GM12873 (cell line): ENCODE data around the gene RELL1.

ENCODE experiments used
- TF ChIP-seq, protein P1 (sequence below): IDR thresholded peaks from 2 replicates; pipeline ENCODE4 v1.5.1; 2012; ENCODE audit warnings: low read depth, mild to moderate bottlenecking, moderate library complexity, low read length, control low read depth; ENCODE audit not compliant: insufficient read depth; ENCODE audit errors: missing control alignments

The RELL1 gene, protein sequence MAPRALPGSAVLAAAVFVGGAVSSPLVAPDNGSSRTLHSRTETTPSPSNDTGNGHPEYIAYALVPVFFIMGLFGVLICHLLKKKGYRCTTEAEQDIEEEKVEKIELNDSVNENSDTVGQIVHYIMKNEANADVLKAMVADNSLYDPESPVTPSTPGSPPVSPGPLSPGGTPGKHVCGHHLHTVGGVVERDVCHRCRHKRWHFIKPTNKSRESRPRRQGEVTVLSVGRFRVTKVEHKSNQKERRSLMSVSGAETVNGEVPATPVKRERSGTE

DNA sequence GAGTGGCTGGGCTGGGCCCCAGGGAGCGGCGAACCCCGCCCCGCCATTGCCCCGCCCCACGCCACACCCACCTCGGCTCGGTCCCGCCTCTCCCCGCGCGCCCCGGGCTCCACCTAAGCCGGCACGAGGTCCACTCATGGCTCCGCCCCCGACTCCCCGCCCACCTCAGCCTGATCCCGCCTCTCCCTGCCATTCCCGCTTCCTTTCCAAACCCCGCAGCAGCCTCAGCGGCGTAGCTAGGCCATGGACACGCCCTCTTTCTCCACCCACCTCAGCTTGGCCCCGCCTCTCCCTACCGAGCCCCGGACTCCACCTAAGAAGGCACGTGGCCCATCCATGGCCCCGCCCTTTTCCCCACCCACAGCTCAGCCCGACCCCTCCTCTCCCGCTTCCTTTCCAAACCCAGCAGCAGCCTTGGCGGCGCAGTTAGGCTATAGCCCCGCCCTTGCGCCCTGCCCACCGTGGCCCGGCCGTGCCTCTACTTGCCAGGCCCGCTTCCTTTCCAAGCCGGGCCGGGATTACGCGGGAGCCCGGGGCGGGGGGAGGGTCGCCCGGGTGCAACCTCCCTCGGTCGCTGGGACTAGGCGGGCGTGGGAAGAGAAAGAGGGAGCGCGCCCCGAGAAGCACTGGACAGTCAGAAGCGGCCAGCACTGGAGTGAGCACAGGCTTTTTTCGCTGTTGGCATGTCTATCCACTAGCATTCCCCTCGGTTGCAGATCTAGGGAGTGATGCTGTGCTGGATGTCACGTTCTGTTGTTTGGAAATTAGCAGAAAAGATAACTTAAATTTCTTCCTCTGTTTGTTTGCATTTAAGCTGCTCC, at the start of gene RELL1:
TSS of gene RELL1 (minus strand) at position 4 of the 821 bp plus-strand sequence. CDS start 89 bp downstream, outside the sequence.
- TF ChIP-seq, protein P1, sequence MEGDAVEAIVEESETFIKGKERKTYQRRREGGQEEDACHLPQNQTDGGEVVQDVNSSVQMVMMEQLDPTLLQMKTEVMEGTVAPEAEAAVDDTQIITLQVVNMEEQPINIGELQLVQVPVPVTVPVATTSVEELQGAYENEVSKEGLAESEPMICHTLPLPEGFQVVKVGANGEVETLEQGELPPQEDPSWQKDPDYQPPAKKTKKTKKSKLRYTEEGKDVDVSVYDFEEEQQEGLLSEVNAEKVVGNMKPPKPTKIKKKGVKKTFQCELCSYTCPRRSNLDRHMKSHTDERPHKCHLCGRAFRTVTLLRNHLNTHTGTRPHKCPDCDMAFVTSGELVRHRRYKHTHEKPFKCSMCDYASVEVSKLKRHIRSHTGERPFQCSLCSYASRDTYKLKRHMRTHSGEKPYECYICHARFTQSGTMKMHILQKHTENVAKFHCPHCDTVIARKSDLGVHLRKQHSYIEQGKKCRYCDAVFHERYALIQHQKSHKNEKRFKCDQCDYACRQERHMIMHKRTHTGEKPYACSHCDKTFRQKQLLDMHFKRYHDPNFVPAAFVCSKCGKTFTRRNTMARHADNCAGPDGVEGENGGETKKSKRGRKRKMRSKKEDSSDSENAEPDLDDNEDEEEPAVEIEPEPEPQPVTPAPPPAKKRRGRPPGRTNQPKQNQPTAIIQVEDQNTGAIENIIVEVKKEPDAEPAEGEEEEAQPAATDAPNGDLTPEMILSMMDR = no peak

DNA sequence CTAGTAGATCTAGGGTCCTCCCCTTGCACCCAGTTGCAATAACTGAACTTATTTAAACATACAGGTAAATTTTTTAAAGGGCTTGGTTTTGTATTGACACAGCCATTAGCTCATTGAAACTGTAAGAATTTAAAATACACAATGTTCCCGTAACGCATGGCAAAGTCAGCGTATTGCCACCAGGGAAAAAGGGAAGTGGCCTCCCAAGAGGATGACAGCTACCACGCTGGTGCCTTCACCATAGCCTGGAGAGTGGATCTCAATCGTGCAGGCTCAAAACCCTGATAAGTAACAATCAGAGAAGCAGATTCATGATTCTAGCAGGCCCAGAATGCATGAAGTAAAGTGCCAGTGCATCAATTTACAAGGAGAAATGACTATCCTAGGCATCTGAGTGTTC, 49.4 kb upstream of the RELL1 start:
- TF ChIP-seq, protein P1 = no peak

DNA sequence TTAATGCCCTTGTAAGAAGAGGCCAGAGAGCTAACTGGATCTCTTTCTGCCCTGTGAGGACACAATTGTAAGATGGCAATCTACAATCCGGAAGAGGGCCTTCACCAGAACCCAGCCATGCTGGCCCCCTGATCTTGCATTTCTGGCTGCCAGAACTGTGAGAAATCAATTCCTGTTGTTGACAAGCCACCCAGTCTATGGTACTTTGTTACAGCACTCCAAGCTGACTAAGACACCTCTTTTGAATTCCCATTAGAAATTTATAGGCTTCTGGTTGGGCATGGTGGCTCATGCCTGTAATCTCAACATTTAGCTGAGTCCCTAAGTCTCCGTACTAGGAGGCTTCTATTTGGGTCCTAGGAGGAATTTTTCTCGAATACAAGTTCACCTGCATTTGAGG, 48.8 kb upstream of the RELL1 start:
- TF ChIP-seq, protein P1 = no peak

DNA sequence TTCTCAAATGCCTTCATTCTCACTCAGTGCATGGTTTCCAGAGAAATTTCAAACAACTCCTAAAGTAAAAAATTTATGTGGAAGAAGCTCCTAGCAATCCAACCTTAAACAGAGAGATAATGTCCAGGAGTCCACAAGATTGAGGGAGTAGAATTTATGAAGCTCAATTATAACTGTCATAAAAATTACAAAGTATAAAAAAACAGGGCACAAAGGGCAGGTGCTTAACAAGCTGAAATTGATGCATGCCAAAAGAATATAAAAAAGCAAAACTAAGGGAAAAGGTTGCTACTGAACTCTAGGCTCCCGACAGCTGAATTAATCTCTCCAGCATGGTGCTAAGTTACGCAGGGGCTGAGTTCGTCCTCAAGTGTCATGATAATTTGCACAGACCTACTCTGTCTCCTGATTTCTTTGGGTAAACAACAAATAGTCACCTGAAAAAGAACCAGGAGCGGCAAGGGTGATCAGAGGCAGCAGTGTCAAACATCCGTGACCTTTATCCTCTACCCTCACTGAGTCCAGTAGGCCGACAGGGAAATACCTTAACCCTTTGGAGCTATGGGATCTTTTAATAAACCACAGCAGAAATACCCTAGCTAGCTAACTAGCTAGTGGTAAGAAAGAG, 47.2 kb upstream of the RELL1 start:
- TF ChIP-seq, protein P1 = no peak

DNA sequence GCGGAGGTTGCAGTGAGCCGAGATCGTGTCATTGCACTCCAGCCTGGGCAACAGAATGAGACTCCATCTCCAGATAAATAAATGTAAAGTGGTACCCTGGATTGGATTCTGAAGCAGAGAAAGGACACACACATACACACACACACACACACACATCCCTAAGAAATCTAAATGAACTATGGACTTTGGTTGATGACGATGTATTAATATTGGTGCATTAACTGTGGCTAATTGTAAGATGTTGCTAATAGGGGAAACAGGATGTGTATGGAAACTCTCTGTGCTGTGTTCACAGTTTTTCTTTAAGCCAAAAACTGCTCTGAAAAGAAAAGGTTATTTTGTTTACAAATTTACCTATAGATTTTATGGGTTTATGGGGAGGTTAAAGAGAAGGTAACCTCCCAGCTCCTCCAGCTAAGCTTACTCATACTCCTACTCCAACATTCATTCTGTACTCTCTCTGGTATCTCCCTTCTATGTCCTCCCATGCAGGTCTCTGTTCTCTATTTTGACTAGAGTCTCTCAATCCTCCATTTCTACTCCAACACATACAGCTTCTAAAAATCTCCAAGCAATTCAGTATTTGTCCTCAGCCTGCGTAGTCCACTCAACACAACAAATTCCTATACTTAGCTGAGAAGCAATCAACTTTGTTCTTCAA, 46.5 kb upstream of the RELL1 start:
- TF ChIP-seq, protein P1 = no peak

DNA sequence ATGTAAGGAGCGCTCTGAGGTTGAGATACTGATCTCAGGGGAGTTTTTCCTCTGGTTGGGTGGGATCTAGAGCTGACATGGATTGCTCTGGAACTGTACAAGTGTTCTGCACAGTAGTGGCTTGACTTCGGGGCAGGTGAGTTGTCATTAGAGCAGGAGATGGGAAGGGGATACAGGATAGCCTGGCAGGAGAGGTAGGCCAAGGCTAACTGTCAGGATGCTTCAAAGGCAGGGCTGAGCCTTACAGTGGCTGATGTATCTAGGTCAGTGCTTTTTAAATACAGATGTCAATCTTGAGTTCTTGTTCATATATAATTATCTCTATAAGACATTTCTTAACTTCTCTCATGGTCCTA, 43.5 kb upstream of the RELL1 start:
- TF ChIP-seq, protein P1 = no peak

DNA sequence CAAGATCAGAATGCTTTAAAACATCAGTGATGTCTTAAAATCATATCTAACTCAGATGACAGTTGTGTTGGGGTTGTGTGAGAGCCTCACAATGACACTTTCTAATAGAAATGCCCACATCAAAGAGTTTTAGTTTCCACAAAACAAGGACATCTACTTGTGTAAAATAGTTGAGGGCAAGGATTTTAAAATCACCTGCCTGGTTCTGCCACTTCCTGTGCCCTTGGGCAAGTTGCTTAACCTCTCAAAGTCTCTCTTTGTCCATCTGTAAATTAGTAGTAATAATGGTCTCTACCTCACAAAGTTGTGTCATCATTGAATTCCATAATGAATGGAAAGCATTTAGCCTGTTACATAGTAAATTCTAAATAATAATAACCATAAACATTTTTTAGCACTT, 41.9 kb upstream of the RELL1 start:
- TF ChIP-seq, protein P1 = no peak
